ENCODE results near the gene SLC44A3.

- TF ChIP-seq, protein P1, sequence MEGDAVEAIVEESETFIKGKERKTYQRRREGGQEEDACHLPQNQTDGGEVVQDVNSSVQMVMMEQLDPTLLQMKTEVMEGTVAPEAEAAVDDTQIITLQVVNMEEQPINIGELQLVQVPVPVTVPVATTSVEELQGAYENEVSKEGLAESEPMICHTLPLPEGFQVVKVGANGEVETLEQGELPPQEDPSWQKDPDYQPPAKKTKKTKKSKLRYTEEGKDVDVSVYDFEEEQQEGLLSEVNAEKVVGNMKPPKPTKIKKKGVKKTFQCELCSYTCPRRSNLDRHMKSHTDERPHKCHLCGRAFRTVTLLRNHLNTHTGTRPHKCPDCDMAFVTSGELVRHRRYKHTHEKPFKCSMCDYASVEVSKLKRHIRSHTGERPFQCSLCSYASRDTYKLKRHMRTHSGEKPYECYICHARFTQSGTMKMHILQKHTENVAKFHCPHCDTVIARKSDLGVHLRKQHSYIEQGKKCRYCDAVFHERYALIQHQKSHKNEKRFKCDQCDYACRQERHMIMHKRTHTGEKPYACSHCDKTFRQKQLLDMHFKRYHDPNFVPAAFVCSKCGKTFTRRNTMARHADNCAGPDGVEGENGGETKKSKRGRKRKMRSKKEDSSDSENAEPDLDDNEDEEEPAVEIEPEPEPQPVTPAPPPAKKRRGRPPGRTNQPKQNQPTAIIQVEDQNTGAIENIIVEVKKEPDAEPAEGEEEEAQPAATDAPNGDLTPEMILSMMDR (IDR thresholded peaks at IDR 0.05; ENCODE audit: low read length): no peak
- no peak for TF ChIP-seq EZH2 (optimal IDR thresholded peaks at IDR 0.05; ENCODE audit: low read depth, low read length)
- TF ChIP-seq EZH2phosphoT487 (IDR thresholded peaks at IDR 0.05; ENCODE audit: low read length): no peak
Measured at GRCh38 chr1:94836891-94837290, 16.7 kb downstream of the SLC44A3 start.
